ENCODE measurements around the gene ELL2.

ELL2 gene

DNA sequence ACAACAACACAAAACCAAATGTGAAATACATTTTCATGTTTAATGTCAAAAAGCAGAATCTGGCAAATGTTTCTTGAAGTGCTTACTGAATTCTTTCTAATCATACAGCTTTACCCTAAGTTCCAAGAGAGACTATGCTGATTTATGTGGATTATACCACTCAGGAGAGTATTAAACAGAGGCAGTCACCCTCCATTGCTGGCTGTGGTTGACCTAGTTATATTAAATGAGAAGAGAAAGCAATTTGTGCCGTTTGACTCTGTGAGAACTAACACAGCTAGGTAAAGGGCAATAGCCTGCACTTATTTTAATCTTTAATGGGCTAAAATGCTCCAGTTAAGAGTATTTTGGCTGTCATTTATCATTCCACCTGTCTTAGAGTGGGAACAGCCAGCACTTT is 62.6 kb downstream of the ELL2 start:
- Histone ChIP-seq H3K4me1 (ENCODE audit: low read length) (no peaks in the 10 kb centered on the region), H3K36me3 (replicated peaks; ENCODE audit: insufficient read depth, low read length) (0 out of 2 replicates have a peak, but pooled peaks cover 4% of the 10 kb centered on the region), H3K27me3 (replicated peaks; ENCODE audit: insufficient read depth, low read length) (no peaks in the 10 kb centered on the region), H3K9ac (ENCODE audit: low read length) (no peak overlapping the region), H3K79me2 (ENCODE audit: low read length) (no peaks in the 10 kb centered on the region), H3K9me3 (replicated peaks; ENCODE audit: insufficient read depth, low read length) (no peaks in the 10 kb centered on the region), H4K20me1 (ENCODE audit: insufficient read depth, low read length) (no peaks in the 10 kb centered on the region), H3K27ac (ENCODE audit: low read length) (no peak overlapping the region), H3K4me2 (ENCODE audit: low read depth, low read length) (no peak overlapping the region), H3K4me3 (ENCODE audit: low read length) (no peak overlapping the region), H2AFZ (ENCODE audit: low read length) (no peak overlapping the region), H3K9me2 (replicated peaks; ENCODE audit: insufficient read depth, low read length) (no peaks in the 10 kb centered on the region), H3F3A (ENCODE audit: insufficient read depth, low read length) (no peaks in the 10 kb centered on the region)
- no peak for DNase-seq
- TF ChIP-seq CTCF (IDR thresholded peaks at IDR 0.05; ENCODE audit: low read length) (no peak), EZH2phosphoT487 (IDR thresholded peaks at IDR 0.05; ENCODE audit: low read length) (no peak), EZH2 (optimal IDR thresholded peaks at IDR 0.05; ENCODE audit: low read depth, low read length) (no peak)

GRCh38 chr5:95895771-95896170 is 65.9 kb downstream of the ELL2 start:
- no peak overlapping the region for H3K27ac ChIP-seq (ENCODE audit: low read length)
- no peaks in the 10 kb centered on the region for H3K27me3 ChIP-seq (replicated peaks; ENCODE audit: insufficient read depth, low read length)
- H3K79me2 ChIP-seq (ENCODE audit: low read length), result no peaks in the 10 kb centered on the region
- H3K36me3 ChIP-seq (replicated peaks; ENCODE audit: insufficient read depth, low read length), result 0 out of 2 replicates have a peak, but pooled peaks cover 4% of the 10 kb centered on the region
- no peak overlapping the region for H3K9ac ChIP-seq (ENCODE audit: low read length)
- no peak overlapping the region for H2AFZ ChIP-seq (ENCODE audit: low read length)
- H3K4me1 ChIP-seq (ENCODE audit: low read length), result no peaks in the 10 kb centered on the region
- TF ChIP-seq EZH2 (optimal IDR thresholded peaks at IDR 0.05; ENCODE audit: low read depth, low read length) (no peak), CTCF (IDR thresholded peaks at IDR 0.05; ENCODE audit: low read length) (no peak), EZH2phosphoT487 (IDR thresholded peaks at IDR 0.05; ENCODE audit: low read length) (no peak)
- no peak overlapping the region for H3K4me2 ChIP-seq (ENCODE audit: low read depth, low read length)
- no peaks in the 10 kb centered on the region for H3K9me2 ChIP-seq (replicated peaks; ENCODE audit: insufficient read depth, low read length)
- H4K20me1 ChIP-seq (ENCODE audit: insufficient read depth, low read length), result no peaks in the 10 kb centered on the region
- H3F3A ChIP-seq (ENCODE audit: insufficient read depth, low read length), result no peaks in the 10 kb centered on the region
- H3K4me3 ChIP-seq (ENCODE audit: low read length), result no peak overlapping the region
- DNase-seq, result no peak
- no peaks in the 10 kb centered on the region for H3K9me3 ChIP-seq (replicated peaks; ENCODE audit: insufficient read depth, low read length)

GRCh38 chr5:95895251-95895650 is 66.4 kb downstream of the ELL2 start:
- H3K36me3 ChIP-seq (replicated peaks; ENCODE audit: insufficient read depth, low read length), result 0 out of 2 replicates have a peak, but pooled peaks cover 4% of the 10 kb centered on the region
- no peak overlapping the region for H3K27ac ChIP-seq (ENCODE audit: low read length)
- no peaks in the 10 kb centered on the region for H3K9me3 ChIP-seq (replicated peaks; ENCODE audit: insufficient read depth, low read length)
- no peak overlapping the region for H2AFZ ChIP-seq (ENCODE audit: low read length)
- H3K27me3 ChIP-seq (replicated peaks; ENCODE audit: insufficient read depth, low read length), result no peaks in the 10 kb centered on the region
- no peak overlapping the region for H3K4me3 ChIP-seq (ENCODE audit: low read length)
- H3K9me2 ChIP-seq (replicated peaks; ENCODE audit: insufficient read depth, low read length), result no peaks in the 10 kb centered on the region
- no peak overlapping the region for H3K4me2 ChIP-seq (ENCODE audit: low read depth, low read length)
- no peaks in the 10 kb centered on the region for H3F3A ChIP-seq (ENCODE audit: insufficient read depth, low read length)
- no peaks in the 10 kb centered on the region for H3K79me2 ChIP-seq (ENCODE audit: low read length)
- no peak overlapping the region for H3K9ac ChIP-seq (ENCODE audit: low read length)
- H3K4me1 ChIP-seq (ENCODE audit: low read length), result no peaks in the 10 kb centered on the region
- DNase-seq, result no peak
- H4K20me1 ChIP-seq (ENCODE audit: insufficient read depth, low read length), result no peaks in the 10 kb centered on the region
- no peak for TF ChIP-seq CTCF (IDR thresholded peaks at IDR 0.05; ENCODE audit: low read length)
